Nephron progenitor cell (in vitro differentiated cells): ENCODE results near the gene ABCF3.

Experiments used
- DNase-seq: peaks from one replicate; pipeline ENCODE4 v3.0.0; 2021
- H3K27ac Mint-ChIP-seq: 2 replicates; pipeline ENCODE4 v1.8.0; 2021; ENCODE audit warnings: mild to moderate bottlenecking, moderate library complexity, mixed read lengths
- H3K27me3 Mint-ChIP-seq: 2 replicates; pipeline ENCODE4 v1.8.0; 2021; ENCODE audit warnings: mild to moderate bottlenecking, low read depth, mixed read lengths; ENCODE audit not compliant: poor library complexity
- H3K36me3 Mint-ChIP-seq: 2 replicates; pipeline ENCODE4 v1.8.0; 2021; ENCODE audit warnings: low read depth, mixed read lengths
- H3K4me1 Mint-ChIP-seq: 2 replicates; pipeline ENCODE4 v1.8.0; 2021; ENCODE audit warnings: mixed read lengths
- H3K4me3 Mint-ChIP-seq: 2 replicates; pipeline ENCODE4 v1.8.0; 2021; ENCODE audit warnings: mild to moderate bottlenecking, moderate library complexity, mixed read lengths
- H3K9me3 Mint-ChIP-seq: 2 replicates; pipeline ENCODE4 v1.8.0; 2021; ENCODE audit warnings: mild to moderate bottlenecking, moderate library complexity, mixed read lengths
- TF ChIP-seq, protein P1 (sequence below): fragments of 200-600 bp; sonication (generic); IDR thresholded peaks from 2 replicates; pipeline ENCODE4 v1.5.0; 2021; ENCODE audit warnings: antibody characterized with exemption

The ABCF3 gene

DNA sequence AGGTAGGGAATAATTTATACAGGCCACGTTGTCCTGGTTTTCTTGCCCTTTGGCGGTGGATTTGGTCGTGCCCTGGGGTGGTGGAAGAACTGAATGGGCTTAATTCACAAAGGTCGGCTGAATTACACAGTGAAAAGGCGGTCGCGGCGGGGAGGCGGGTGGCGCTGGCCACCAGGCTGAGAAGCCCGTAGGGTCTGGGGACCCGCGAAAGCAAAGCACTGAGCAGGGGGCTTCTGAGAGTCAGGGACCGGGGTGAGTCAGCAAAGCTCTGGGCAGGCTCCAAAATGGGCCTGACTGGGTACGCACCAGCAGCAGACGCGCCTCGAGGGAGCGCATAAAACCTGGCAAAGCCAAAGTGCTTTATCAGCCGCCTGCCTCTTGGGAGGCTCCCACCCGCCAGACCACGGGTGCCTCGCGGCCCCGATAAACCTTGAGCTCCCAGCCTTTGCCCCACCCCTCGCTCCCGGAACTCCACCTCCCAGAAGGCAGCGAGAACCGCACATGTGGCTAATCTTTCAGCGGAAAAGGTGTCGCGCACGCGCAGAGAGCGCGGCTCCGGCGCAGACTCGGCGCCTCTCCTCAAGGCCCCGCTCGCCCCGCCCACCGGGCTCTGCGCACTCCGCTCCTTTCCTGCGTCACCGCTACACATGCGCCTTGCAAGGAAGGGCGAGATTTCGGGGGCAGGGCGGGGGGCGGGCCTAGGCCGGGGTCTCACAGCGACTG lies 377 bp upstream of the ABCF3 start:
- H3K4me1 Mint-ChIP-seq: peaks cover 30% of the 10 kb centered on the region
- peak; percentile 100 for DNase-seq
- TF ChIP-seq, protein P1, sequence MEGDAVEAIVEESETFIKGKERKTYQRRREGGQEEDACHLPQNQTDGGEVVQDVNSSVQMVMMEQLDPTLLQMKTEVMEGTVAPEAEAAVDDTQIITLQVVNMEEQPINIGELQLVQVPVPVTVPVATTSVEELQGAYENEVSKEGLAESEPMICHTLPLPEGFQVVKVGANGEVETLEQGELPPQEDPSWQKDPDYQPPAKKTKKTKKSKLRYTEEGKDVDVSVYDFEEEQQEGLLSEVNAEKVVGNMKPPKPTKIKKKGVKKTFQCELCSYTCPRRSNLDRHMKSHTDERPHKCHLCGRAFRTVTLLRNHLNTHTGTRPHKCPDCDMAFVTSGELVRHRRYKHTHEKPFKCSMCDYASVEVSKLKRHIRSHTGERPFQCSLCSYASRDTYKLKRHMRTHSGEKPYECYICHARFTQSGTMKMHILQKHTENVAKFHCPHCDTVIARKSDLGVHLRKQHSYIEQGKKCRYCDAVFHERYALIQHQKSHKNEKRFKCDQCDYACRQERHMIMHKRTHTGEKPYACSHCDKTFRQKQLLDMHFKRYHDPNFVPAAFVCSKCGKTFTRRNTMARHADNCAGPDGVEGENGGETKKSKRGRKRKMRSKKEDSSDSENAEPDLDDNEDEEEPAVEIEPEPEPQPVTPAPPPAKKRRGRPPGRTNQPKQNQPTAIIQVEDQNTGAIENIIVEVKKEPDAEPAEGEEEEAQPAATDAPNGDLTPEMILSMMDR: no peak
- H3K4me3 Mint-ChIP-seq: peak overlapping the region; percentile 99
- no peaks in the 10 kb centered on the region for H3K27me3 Mint-ChIP-seq
- peaks cover 55% of the 10 kb centered on the region for H3K36me3 Mint-ChIP-seq
- peak overlapping the region; percentile 95 for H3K27ac Mint-ChIP-seq
- no peaks in the 10 kb centered on the region for H3K9me3 Mint-ChIP-seq

DNA sequence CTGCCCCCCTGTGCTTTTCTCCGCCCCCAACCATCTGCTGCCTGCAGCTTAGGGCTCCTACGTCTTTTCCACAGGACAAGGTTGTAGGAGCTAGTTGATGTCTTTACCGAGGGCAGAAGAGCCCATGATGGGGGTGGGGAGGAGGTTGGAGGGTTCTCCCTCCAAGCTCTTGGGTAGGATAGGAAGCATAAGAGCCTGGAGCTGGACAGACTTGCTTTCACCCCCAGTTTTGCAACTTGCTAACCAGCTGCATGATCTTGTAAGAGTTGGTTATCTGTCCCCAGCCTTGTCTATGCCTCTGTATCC lies 856 bp downstream of the ABCF3 start:
- Mint-ChIP-seq H3K9me3 (no peaks in the 10 kb centered on the region), H3K27me3 (no peaks in the 10 kb centered on the region), H3K27ac (peak overlapping the region; percentile 95), H3K36me3 (peaks cover 46% of the 10 kb centered on the region), H3K4me1 (peaks cover 30% of the 10 kb centered on the region), H3K4me3 (peak overlapping the region; percentile 99)
- TF ChIP-seq, protein P1: no peak
- no peak for DNase-seq

DNA sequence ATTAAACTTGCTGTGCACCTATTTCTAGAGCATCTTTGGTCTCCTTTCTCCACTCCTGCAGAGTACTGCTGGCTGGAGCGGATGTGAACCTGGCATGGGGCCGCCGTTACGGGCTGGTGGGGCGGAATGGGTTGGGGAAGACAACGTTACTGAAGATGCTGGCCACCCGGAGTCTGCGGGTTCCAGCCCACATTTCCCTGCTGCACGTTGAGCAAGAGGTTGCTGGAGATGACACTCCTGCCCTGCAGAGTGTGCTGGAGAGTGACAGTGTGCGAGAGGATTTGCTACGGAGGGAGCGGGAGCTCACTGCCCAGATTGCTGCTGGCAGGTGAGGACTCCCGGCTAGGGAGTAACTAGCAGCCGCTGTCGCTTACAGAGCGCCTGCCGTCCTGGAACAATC lies 2.1 kb downstream of the ABCF3 start:
- Mint-ChIP-seq H3K27me3 (no peaks in the 10 kb centered on the region), H3K9me3 (no peaks in the 10 kb centered on the region), H3K4me1 (peaks cover 30% of the 10 kb centered on the region), H3K4me3 (no peak overlapping the region), H3K36me3 (peaks cover 49% of the 10 kb centered on the region), H3K27ac (no peak overlapping the region)
- TF ChIP-seq, protein P1: no peak
- no peak for DNase-seq

DNA sequence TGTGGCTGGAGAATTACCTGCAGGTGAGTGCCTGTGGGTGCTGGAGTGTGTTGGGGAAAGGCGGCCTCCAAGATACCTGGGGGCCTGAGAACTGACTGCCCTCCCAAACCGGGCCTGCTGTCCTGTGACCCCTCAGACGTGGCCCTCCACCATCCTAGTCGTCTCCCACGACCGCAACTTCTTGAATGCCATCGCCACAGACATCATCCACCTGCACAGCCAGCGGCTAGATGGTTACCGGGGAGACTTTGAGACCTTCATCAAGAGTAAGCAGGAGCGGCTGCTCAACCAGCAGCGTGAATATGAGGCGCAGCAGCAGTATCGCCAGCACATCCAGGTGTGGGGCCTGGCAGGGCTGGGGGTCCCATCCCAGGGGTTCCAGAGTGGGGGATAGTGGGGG lies 3.4 kb downstream of the ABCF3 start:
- Mint-ChIP-seq H3K4me1 (peaks cover 30% of the 10 kb centered on the region), H3K27ac (no peak overlapping the region), H3K36me3 (peaks cover 51% of the 10 kb centered on the region), H3K27me3 (no peaks in the 10 kb centered on the region), H3K9me3 (no peaks in the 10 kb centered on the region), H3K4me3 (no peak overlapping the region)
- DNase-seq: no peak
- TF ChIP-seq, protein P1: no peak

DNA sequence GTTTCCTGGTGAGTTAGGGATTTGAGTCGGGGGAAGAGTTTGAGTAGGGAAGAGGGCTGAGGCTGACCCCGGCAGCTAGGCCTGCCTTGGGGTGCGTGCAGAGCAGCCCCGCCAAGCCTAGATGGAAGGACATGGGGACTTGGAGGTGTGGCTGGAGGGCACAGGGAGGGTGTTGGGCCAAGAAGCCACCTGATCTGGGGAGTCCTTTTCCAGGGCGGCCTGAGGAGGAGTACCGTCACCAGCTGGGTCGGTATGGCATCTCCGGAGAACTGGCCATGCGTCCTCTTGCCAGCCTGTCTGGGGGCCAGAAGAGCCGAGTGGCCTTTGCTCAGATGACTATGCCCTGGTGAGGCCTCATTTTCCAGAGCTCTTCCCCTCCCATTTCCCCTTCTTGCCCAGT lies 6.9 kb downstream of the ABCF3 start:
- H3K27ac Mint-ChIP-seq: no peak overlapping the region
- H3K36me3 Mint-ChIP-seq: peaks cover 44% of the 10 kb centered on the region
- TF ChIP-seq, protein P1: no peak
- no peaks in the 10 kb centered on the region for H3K27me3 Mint-ChIP-seq
- H3K4me1 Mint-ChIP-seq: peaks cover 2% of the 10 kb centered on the region
- H3K4me3 Mint-ChIP-seq: no peak overlapping the region
- DNase-seq: no peak
- no peaks in the 10 kb centered on the region for H3K9me3 Mint-ChIP-seq

DNA sequence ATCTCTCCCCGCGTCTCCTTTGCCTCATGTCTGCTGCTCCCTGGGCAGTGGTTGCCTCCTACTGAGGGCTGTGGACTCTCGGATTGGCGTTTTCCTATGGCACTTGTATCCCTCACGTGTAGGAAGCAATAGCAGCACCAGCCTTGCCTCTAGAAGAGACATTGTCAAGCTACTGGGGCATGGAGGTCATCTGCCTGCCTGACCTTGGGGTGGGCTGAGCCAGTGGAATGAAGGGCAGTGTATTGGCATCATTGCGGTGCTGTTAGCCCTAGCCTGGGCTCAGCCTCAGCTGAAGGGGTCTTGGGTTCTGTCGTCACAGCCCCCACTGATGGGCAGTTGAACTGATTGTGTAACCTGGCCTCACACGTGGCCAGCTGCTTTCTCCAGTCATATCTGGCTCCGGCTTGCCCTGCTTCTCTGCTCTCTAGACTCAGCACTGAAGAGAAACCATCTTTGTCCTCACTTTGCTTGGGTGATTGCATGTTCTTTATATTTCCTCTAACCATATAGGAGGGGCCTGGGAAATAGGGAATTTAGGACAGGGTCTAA lies 8.1 kb downstream of the ABCF3 start:
- no peaks in the 10 kb centered on the region for H3K9me3 Mint-ChIP-seq
- no peaks in the 10 kb centered on the region for H3K27me3 Mint-ChIP-seq
- H3K27ac Mint-ChIP-seq: peak overlapping the region; percentile 11
- H3K4me1 Mint-ChIP-seq: no peaks in the 10 kb centered on the region
- no peak overlapping the region for H3K4me3 Mint-ChIP-seq
- TF ChIP-seq, protein P1: no peak
- DNase-seq: no peak
- peaks cover 34% of the 10 kb centered on the region for H3K36me3 Mint-ChIP-seq
